ENCODE measurements around the gene CDK18.

GRCh38 chr1:205472737-205473441, 31.6 kb upstream of the CDK18 start:
- TF ChIP-seq, protein P1, sequence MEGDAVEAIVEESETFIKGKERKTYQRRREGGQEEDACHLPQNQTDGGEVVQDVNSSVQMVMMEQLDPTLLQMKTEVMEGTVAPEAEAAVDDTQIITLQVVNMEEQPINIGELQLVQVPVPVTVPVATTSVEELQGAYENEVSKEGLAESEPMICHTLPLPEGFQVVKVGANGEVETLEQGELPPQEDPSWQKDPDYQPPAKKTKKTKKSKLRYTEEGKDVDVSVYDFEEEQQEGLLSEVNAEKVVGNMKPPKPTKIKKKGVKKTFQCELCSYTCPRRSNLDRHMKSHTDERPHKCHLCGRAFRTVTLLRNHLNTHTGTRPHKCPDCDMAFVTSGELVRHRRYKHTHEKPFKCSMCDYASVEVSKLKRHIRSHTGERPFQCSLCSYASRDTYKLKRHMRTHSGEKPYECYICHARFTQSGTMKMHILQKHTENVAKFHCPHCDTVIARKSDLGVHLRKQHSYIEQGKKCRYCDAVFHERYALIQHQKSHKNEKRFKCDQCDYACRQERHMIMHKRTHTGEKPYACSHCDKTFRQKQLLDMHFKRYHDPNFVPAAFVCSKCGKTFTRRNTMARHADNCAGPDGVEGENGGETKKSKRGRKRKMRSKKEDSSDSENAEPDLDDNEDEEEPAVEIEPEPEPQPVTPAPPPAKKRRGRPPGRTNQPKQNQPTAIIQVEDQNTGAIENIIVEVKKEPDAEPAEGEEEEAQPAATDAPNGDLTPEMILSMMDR (IDR thresholded peaks at IDR 0.05) = no peak
- no peak for TF ChIP-seq POLR2A (IDR thresholded peaks at IDR 0.05)

Measured in thyroid gland (tissue), 4 donors.